H1 (cell line): Measurements from ENCODE around the gene CXCR3. TPM values are rescaled to one million over a fixed set of nuclear protein-coding genes. Genes with fewer than 3 reads are reported as not detected.

Experiments
- EGR1 ChIP-seq: IDR thresholded peaks from 2 replicates; pipeline ENCODE4 v1.6.1; 2011; ENCODE audit warnings: low read depth, low read length, borderline replicate concordance
- KDM1A ChIP-seq: fragments of 200-600, 300-600 bp; sonication (generic); IDR thresholded peaks from 2 replicates; pipeline ENCODE4 v1.7.1; 2016; ENCODE audit warnings: mild to moderate bottlenecking, low read length, borderline replicate concordance
- NANOG ChIP-seq: IDR thresholded peaks from 2 replicates; pipeline ENCODE4 v1.6.1; 2011; ENCODE audit warnings: low read length, low read depth, mild to moderate bottlenecking, inconsistent platforms; ENCODE audit not compliant: insufficient read depth, poor library complexity, severe bottlenecking
- RXRA ChIP-seq: IDR thresholded peaks from 2 replicates; pipeline ENCODE4 v1.6.1; 2011; ENCODE audit warnings: low read depth, mild to moderate bottlenecking, low read length, moderate library complexity; ENCODE audit not compliant: insufficient read depth
- SAP30 ChIP-seq: fragments of 300-600 bp; sonication (generic); IDR thresholded peaks from 2 replicates; pipeline ENCODE4 v1.7.1; 2012; ENCODE audit warnings: low read length, moderate library complexity, mild to moderate bottlenecking, inconsistent platforms; ENCODE audit not compliant: insufficient read depth, insufficient replicate concordance
- polyA plus RNA-seq, 7 experiments: library from polyadenylated mRNA; depleted of rRNA in 3 of 7; stranded (reverse) in 5 of 7; unstranded in 2 of 7; fragments of >200 nt in 5 of 7; fragments of 200-250 nt in 2 of 7; gene quantifications; 1 replicate in 5 of 7; 2 replicates in 1 of 7; 4 replicates in 1 of 7; pipeline versions ENCODE4 v1.2.1 to v1.2.3, GENCODE V29; 2011 to 2013; ENCODE audit warnings: missing spikeins in 2 of 7, mixed read lengths in 2 of 7
- total RNA-seq: library from RNA; stranded (reverse); fragmentation: NEBNext Ultra II Directional; extraction: Animal tissue kit (Norgen Biotek cat#: 25700); gene quantifications from 2 replicates; pipeline ENCODE4 v1.2.1, GENCODE V29; 2021
- TF ChIP-seq, protein P1 (sequence below): IDR thresholded peaks from 2 replicates; pipeline ENCODE4 v1.6.1; 2011; ENCODE audit warnings: low read length, improper control_type of control experiment

CXCR3 gene
- total and polyA plus RNA-seq, 2 of the 8 experiments (the other 6 are each of a cell fraction or from before 2014, with no cell fraction given), result not detected

DNA sequence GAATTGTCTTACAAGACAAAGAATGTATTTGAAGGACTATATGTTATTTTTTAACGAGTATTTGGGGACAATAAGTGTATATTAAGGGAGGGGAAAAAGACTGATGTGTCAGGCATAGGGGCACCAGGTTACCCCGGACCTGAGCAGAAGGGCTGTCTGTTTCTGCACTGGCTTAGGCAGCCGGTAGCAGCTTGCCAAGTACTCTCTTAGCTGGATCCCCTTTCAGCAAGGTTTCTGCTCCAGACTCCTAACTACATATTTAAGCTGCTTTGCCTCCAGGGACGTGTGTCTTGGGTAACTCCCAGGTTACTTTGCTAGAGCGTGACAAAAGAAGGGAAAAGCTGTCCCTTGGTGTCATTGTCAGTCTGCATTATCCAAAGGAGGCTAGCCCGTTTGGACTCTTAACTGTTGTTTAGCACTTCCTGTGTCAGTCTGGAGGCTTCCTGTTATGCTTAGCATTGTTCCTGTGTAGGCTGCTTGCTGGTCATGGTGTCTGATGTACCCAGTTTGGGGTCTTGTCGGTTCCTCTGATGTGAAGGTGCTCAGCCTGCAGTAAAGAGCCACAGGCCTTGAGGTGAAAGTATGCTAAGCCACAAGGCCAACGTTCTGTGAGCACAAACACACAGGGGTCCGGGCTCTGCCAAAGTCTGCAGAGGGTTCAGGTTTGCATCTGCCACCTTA lies 11.6 kb downstream of the CXCR3 start (continued):
- TF ChIP-seq EGR1 (no peak), RXRA (no peak), KDM1A (no peak), SAP30 (no peak), NANOG (no peak)
- TF ChIP-seq, protein P1, sequence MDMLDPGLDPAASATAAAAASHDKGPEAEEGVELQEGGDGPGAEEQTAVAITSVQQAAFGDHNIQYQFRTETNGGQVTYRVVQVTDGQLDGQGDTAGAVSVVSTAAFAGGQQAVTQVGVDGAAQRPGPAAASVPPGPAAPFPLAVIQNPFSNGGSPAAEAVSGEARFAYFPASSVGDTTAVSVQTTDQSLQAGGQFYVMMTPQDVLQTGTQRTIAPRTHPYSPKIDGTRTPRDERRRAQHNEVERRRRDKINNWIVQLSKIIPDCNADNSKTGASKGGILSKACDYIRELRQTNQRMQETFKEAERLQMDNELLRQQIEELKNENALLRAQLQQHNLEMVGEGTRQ, result no peak
